WTC11 (cell line): ENCODE measurements around the gene RBPMS2. TPM values are rescaled to one million over a fixed set of nuclear protein-coding genes. Genes with fewer than 3 reads are reported as not detected.

Experiments
- ATAC-seq: fragments of 200-7000 bp; cut with Tn5 transposase; 2 replicates; pipeline ENCODE4 v1.10.0; 2021; ENCODE audit warnings: mild to moderate bottlenecking, moderate library complexity
- CTCF ChIA-PET: fragments of 300-600 bp; sonication (Branson Sonifier 250); formaldehyde crosslinking; loops from one replicate; lab custom pipeline; 2021; ENCODE audit warnings: antibody characterized with exemption; lab: Charles Lee
- POLR2A ChIA-PET: fragments of 350-600 bp; sonication (Branson Sonifier 250); formaldehyde crosslinking; loops from one replicate; lab custom pipeline; 2021; ENCODE audit warnings: antibody characterized with exemption; lab: Charles Lee
- DNase-seq: peaks from one replicate; pipeline ENCODE4 v3.0.0; 2021; ENCODE audit warnings: low spot score
- H3K27ac Mint-ChIP-seq: 2 replicates; pipeline ENCODE4 v1.8.0; 2021; ENCODE audit warnings: mixed read lengths
- H3K27me3 Mint-ChIP-seq: 2 replicates; pipeline ENCODE4 v1.8.0; 2021; ENCODE audit warnings: low read depth, mild to moderate bottlenecking, moderate library complexity, mixed read lengths
- H3K36me3 Mint-ChIP-seq: 2 replicates; pipeline ENCODE4 v1.8.0; 2021; ENCODE audit warnings: mixed read lengths
- H3K4me1 Mint-ChIP-seq: 2 replicates; pipeline ENCODE4 v1.8.0; 2022; ENCODE audit warnings: mixed read lengths
- H3K4me3 Mint-ChIP-seq: 2 replicates; pipeline ENCODE4 v1.8.0; 2021; ENCODE audit warnings: mild to moderate bottlenecking, moderate library complexity, mixed read lengths
- H3K9me3 Mint-ChIP-seq: 2 replicates; pipeline ENCODE4 v1.8.0; 2021; ENCODE audit warnings: mixed read lengths
- CTCF ChIP-seq: fragments of 200-600 bp; IDR thresholded peaks from 2 replicates; pipeline ENCODE4 v1.8.0; 2022; ENCODE audit warnings: antibody characterized with exemption
- E2F1 ChIP-seq: sonication (generic); formaldehyde crosslinking; IDR thresholded peaks from 2 replicates; pipeline ENCODE4 v1.8.0; 2022; ENCODE audit warnings: mild to moderate bottlenecking, missing genetic modification reagents
- FOXJ3 ChIP-seq: sonication (generic); formaldehyde crosslinking; IDR thresholded peaks from 2 replicates; pipeline ENCODE4 v1.9.0; 2021; ENCODE audit warnings: missing genetic modification reagents, mild to moderate bottlenecking, borderline replicate concordance
- HMGA2 ChIP-seq: fragments of 250-450 bp; sonication (Bioruptor Pico); IDR thresholded peaks from 2 replicates; pipeline ENCODE4 v1.4.0; 2021; ENCODE audit warnings: mild to moderate bottlenecking, moderate library complexity
- PRRX2 ChIP-seq: fragments of 250-450 bp; sonication (Bioruptor Pico); IDR thresholded peaks from 2 replicates; pipeline ENCODE4 v1.8.0; 2021; ENCODE audit warnings: mild to moderate bottlenecking
- TEAD1 ChIP-seq: sonication (generic); formaldehyde crosslinking; IDR thresholded peaks from 2 replicates; pipeline ENCODE4 v1.8.0; 2022; ENCODE audit warnings: mild to moderate bottlenecking, missing genetic modification reagents
- TEAD4 ChIP-seq: sonication (generic); formaldehyde crosslinking; IDR thresholded peaks from 2 replicates; pipeline ENCODE4 v1.8.0; 2022; ENCODE audit warnings: mild to moderate bottlenecking, missing genetic modification reagents
- TP53 ChIP-seq: sonication (generic); formaldehyde crosslinking; IDR thresholded peaks from 2 replicates; pipeline ENCODE4 v1.8.1; 2023; ENCODE audit warnings: mild to moderate bottlenecking, missing genetic modification reagents
- USF1 ChIP-seq: sonication (generic); formaldehyde crosslinking; IDR thresholded peaks from 2 replicates; pipeline ENCODE4 v1.8.0; 2022; ENCODE audit warnings: mild to moderate bottlenecking, missing genetic modification reagents
- USF2 ChIP-seq: sonication (generic); formaldehyde crosslinking; IDR thresholded peaks from 2 replicates; pipeline ENCODE4 v1.8.1; 2023; ENCODE audit warnings: mild to moderate bottlenecking, missing genetic modification reagents, moderate library complexity
- total RNA-seq: library from RNA; stranded (reverse); gene quantifications from 3 replicates; pipeline ENCODE4 v1.2.3, GENCODE V29; 2021
- TF ChIP-seq, protein P1 (sequence below): sonication (generic); formaldehyde crosslinking; IDR thresholded peaks from 2 replicates; pipeline ENCODE4 v1.8.0; 2022; ENCODE audit warnings: missing genetic modification reagents
- TF ChIP-seq, protein P2 (sequence below): sonication (generic); formaldehyde crosslinking; IDR thresholded peaks from 2 replicates; pipeline ENCODE4 v1.8.1; 2022; ENCODE audit warnings: mild to moderate bottlenecking, moderate library complexity, missing genetic modification reagents
- TF ChIP-seq, protein P3 (sequence below): sonication (generic); formaldehyde crosslinking; IDR thresholded peaks from 2 replicates; pipeline ENCODE4 v1.8.0; 2022; ENCODE audit warnings: mild to moderate bottlenecking, missing genetic modification reagents

RBPMS2 gene
- total RNA-seq, 1 experiment from 2014 or later = 195 TPM

- TF ChIP-seq, protein P1, sequence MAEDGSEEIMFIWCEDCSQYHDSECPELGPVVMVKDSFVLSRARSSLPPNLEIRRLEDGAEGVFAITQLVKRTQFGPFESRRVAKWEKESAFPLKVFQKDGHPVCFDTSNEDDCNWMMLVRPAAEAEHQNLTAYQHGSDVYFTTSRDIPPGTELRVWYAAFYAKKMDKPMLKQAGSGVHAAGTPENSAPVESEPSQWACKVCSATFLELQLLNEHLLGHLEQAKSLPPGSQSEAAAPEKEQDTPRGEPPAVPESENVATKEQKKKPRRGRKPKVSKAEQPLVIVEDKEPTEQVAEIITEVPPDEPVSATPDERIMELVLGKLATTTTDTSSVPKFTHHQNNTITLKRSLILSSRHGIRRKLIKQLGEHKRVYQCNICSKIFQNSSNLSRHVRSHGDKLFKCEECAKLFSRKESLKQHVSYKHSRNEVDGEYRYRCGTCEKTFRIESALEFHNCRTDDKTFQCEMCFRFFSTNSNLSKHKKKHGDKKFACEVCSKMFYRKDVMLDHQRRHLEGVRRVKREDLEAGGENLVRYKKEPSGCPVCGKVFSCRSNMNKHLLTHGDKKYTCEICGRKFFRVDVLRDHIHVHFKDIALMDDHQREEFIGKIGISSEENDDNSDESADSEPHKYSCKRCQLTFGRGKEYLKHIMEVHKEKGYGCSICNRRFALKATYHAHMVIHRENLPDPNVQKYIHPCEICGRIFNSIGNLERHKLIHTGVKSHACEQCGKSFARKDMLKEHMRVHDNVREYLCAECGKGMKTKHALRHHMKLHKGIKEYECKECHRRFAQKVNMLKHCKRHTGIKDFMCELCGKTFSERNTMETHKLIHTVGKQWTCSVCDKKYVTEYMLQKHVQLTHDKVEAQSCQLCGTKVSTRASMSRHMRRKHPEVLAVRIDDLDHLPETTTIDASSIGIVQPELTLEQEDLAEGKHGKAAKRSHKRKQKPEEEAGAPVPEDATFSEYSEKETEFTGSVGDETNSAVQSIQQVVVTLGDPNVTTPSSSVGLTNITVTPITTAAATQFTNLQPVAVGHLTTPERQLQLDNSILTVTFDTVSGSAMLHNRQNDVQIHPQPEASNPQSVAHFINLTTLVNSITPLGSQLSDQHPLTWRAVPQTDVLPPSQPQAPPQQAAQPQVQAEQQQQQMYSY (CRISPR knock-in tag) = peak; percentile 98
- TF ChIP-seq E2F1 (CRISPR knock-in tag) (no peak), FOXJ3 (CRISPR knock-in tag) (no peak), HMGA2 (CRISPR knock-in tag) (no peak), TP53 (CRISPR knock-in tag) (no peak; the same call in 1 of the 2 replicates), CTCF (no peak), USF2 (CRISPR knock-in tag) (0 out of 2 replicates have a peak, but pooled peaks have one; percentile 23), TEAD4 (CRISPR knock-in tag) (peak; percentile 12; the same call in 1 of the 2 replicates), PRRX2 (CRISPR knock-in tag) (0 out of 2 replicates have a peak, but pooled peaks have one; percentile 40)
- TF ChIP-seq, protein P2, sequence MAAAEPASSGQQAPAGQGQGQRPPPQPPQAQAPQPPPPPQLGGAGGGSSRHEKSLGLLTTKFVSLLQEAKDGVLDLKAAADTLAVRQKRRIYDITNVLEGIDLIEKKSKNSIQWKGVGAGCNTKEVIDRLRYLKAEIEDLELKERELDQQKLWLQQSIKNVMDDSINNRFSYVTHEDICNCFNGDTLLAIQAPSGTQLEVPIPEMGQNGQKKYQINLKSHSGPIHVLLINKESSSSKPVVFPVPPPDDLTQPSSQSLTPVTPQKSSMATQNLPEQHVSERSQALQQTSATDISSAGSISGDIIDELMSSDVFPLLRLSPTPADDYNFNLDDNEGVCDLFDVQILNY (CRISPR knock-in tag) = no peak
These were observed 35.3 kb upstream of the RBPMS2 start (continued) for GRCh38 chr15:64810497-64811326.

- TF ChIP-seq TEAD1 (CRISPR knock-in tag) (0 out of 2 replicates have a peak, but pooled peaks have one; percentile 50), CTCF (peak; percentile 86), USF1 (CRISPR knock-in tag) (0 out of 2 replicates have a peak, but pooled peaks have one; percentile 14)
- TF ChIP-seq, protein P3, sequence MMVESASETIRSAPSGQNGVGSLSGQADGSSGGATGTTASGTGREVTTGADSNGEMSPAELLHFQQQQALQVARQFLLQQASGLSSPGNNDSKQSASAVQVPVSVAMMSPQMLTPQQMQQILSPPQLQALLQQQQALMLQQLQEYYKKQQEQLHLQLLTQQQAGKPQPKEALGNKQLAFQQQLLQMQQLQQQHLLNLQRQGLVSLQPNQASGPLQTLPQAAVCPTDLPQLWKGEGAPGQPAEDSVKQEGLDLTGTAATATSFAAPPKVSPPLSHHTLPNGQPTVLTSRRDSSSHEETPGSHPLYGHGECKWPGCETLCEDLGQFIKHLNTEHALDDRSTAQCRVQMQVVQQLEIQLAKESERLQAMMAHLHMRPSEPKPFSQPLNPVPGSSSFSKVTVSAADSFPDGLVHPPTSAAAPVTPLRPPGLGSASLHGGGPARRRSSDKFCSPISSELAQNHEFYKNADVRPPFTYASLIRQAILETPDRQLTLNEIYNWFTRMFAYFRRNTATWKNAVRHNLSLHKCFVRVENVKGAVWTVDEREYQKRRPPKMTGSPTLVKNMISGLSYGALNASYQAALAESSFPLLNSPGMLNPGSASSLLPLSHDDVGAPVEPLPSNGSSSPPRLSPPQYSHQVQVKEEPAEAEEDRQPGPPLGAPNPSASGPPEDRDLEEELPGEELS = no peak
These were observed 34.5 kb upstream of the RBPMS2 start for GRCh38 chr15:64809649-64810496.

More at GRCh38 chr15:64809649-64810496, 34.5 kb upstream of the RBPMS2 start:
- DNase-seq = peak; percentile 95
- Mint-ChIP-seq H3K9me3 (no peaks in the 10 kb centered on the region), H3K4me3 (peak overlapping the region; percentile 63), H3K36me3 (peaks cover 4% of the 10 kb centered on the region; the same call in 1 of the 2 replicates), H3K27me3 (no peaks in the 10 kb centered on the region), H3K27ac (peak overlapping the region; percentile 97), H3K4me1 (peaks cover 82% of the 10 kb centered on the region)
- peak; percentile 4 for ATAC-seq
- POLR2A ChIA-PET = interaction anchor here (0.7 to 5.6 kb wide), 20 partner anchors 14 to 112 kb away, joined by 3 to 45 read pairs (median 6); partner anchors contain the start of genes PIF1, PLEKHO2 and RBPMS2
- CTCF ChIA-PET = interaction anchor here (0.6 to 7.6 kb wide), 46 partner anchors 8 to 611 kb away, joined by 3 to 122 read pairs (median 6); partner anchors contain the start of genes ANKDD1A, PIF1 and RBPMS2
